PC-3 (cell line): Measurements from ENCODE around the gene LENEP. TPM values are rescaled to one million over a fixed set of nuclear protein-coding genes. Genes with fewer than 3 reads are reported as not detected.

ENCODE experiments used
- ATAC-seq: fragments of 200-7000 bp; cut with Tn5 transposase; 2 replicates; pipeline ENCODE4 v1.9.1; 2020; ENCODE audit warnings: mild to moderate bottlenecking, moderate library complexity
- BruUV-seq: library from RNA; stranded (reverse); fragments of 400-500 nt; replicated peaks from 2 replicates; lab custom pipeline; 2021; lab: Mats Ljungman, UMichigan
- CTCF ChIA-PET: fragments of 300-600 bp; sonication (Branson Sonifier 250); formaldehyde crosslinking; loops from one replicate; lab custom pipeline; 2022; ENCODE audit warnings: antibody characterized with exemption; lab: Charles Lee
- POLR2A ChIA-PET: fragments of 300-600 bp; sonication (Branson Sonifier 250); formaldehyde crosslinking; loops from one replicate; lab custom pipeline; 2022; ENCODE audit warnings: antibody characterized with exemption; ENCODE audit not compliant: unreplicated experiment; lab: Charles Lee
- DNase-seq: peaks from one replicate; pipeline ENCODE4 v3.0.0-alpha.2; 2015
- H2AFZ ChIP-seq: fragments of 300-600 bp; sonication (generic); 2 replicates; pipeline ENCODE4 v1.6.0; 2016; ENCODE audit warnings: antibody characterized with exemption, low read length
- H3F3A ChIP-seq: fragments of 300-600 bp; sonication (generic); one replicate; pipeline ENCODE4 v1.6.0; 2017; ENCODE audit warnings: antibody characterized with exemption, low read length, control low read depth, mild to moderate bottlenecking; ENCODE audit not compliant: unreplicated experiment
- H3K27ac ChIP-seq: fragments of 300-600 bp; sonication (generic); 2 replicates; pipeline ENCODE4 v1.5.1; 2016; ENCODE audit warnings: mild to moderate bottlenecking, low read length
- H3K27me3 ChIP-seq: fragments of 300-600 bp; sonication (generic); 2 replicates; pipeline ENCODE4 v1.6.1; 2016; ENCODE audit warnings: low read length, mixed read lengths
- H3K36me3 ChIP-seq: fragments of 300-600 bp; sonication (generic); 2 replicates; pipeline ENCODE4 v1.6.1; 2016; ENCODE audit warnings: low read depth, mixed run types, low read length, mixed read lengths
- H3K4me1 ChIP-seq: fragments of 300-600 bp; sonication (generic); 2 replicates; pipeline ENCODE4 v1.5.1; 2016; ENCODE audit warnings: low read length; ENCODE audit not compliant: insufficient read depth
- H3K4me2 ChIP-seq: fragments of 300-600 bp; sonication (generic); 2 replicates; pipeline ENCODE4 v1.6.0; 2016; ENCODE audit warnings: low read length
- H3K4me3 ChIP-seq: fragments of 300-600 bp; sonication (generic); 2 replicates; pipeline ENCODE4 v1.5.1; 2016; ENCODE audit warnings: mild to moderate bottlenecking, low read length, mixed read lengths
- H3K79me2 ChIP-seq: fragments of 300-600 bp; sonication (generic); 2 replicates; pipeline ENCODE4 v1.6.1; 2017; ENCODE audit warnings: low read length, mixed read lengths
- H3K9ac ChIP-seq: fragments of 300-600 bp; sonication (generic); 2 replicates; pipeline ENCODE4 v1.6.0; 2016; ENCODE audit warnings: mild to moderate bottlenecking, low read length
- H3K9me2 ChIP-seq: fragments of 300-600 bp; sonication (generic); replicated peaks from 2 replicates; pipeline ENCODE4 v1.6.1; 2016; ENCODE audit warnings: mixed run types, low read length, mixed read lengths
- H3K9me3 ChIP-seq: fragments of 300-600 bp; sonication (generic); 2 replicates; pipeline ENCODE4 v1.6.1; 2016; ENCODE audit warnings: low read length, mixed read lengths
- H4K20me1 ChIP-seq: fragments of 300-600 bp; sonication (generic); 2 replicates; pipeline ENCODE4 v1.6.1; 2016; ENCODE audit warnings: low read length, mixed read lengths
- CTCF ChIP-seq: fragments of 300-600 bp; sonication (generic); conservative IDR thresholded peaks from 2 replicates; pipeline ENCODE4 v1.5.1; 2017; ENCODE audit warnings: antibody characterized with exemption, low read depth, mild to moderate bottlenecking, low read length
- EZH2 ChIP-seq: fragments of 300-600 bp; sonication (generic); IDR thresholded peaks from one replicate; pipeline ENCODE4 v1.6.1; 2017; ENCODE audit warnings: antibody characterized with exemption, mild to moderate bottlenecking, low read length; ENCODE audit not compliant: unreplicated experiment
- EZH2phosphoT487 ChIP-seq: fragments of 300-600 bp; sonication (generic); IDR thresholded peaks from 2 replicates; pipeline ENCODE4 v1.6.1; 2018; ENCODE audit warnings: mild to moderate bottlenecking, antibody characterized with exemption, low read length, borderline replicate concordance
- intact Hi-C: fragments of 100-400 bp; cut with micrococcal nuclease; formaldehyde crosslinking; loops from 2 replicates; pipeline ENCODE4 v1.9.0; 2023
- total RNA-seq: library from RNA; depleted of rRNA; stranded (reverse); fragments of >200 nt; gene quantifications from 2 replicates; pipeline ENCODE4 v1.2.3, GENCODE V29; 2014

The LENEP gene
- total RNA-seq, 1 experiment from 2014 or later: not detected

GRCh38 chr1:155001675-155002463 lies 8.5 kb downstream of the LENEP start:
- no TSS peak for BruUV-seq
- Histone ChIP-seq H3K79me2 (peaks cover 43% of the 10 kb centered on the region), H3K9me2 (no peaks in the 10 kb centered on the region), H3K9ac (peak overlapping the region; percentile 70), H3K4me3 (peak overlapping the region; percentile 83), H2AFZ (peak overlapping the region; percentile 68), H3F3A (peaks cover 4% of the 10 kb centered on the region), H3K4me2 (peak overlapping the region; percentile 97), H3K36me3 (peaks cover 9% of the 10 kb centered on the region; the same call in 1 of the 2 replicates), H4K20me1 (no peaks in the 10 kb centered on the region), H3K9me3 (no peaks in the 10 kb centered on the region), H3K27ac (peak overlapping the region; percentile 77), H3K4me1 (peaks cover 49% of the 10 kb centered on the region), H3K27me3 (no peaks in the 10 kb centered on the region)
- peak; percentile 99 for DNase-seq
- ATAC-seq: peak; percentile 54
- intact Hi-C loops: loop anchor here (1.0 to 2.0 kb wide), 5 partner anchors 19 to 83 kb away; partner anchors contain the start of genes ADAM15, CKS1B, FLAD1 and PYGO2
- TF ChIP-seq CTCF (peak; percentile 81), EZH2 (no peak)
- ChIA-PET CTCF (interaction anchor here (0.6 to 4.1 kb wide), 5 partner anchors 16 to 128 kb away, joined by 5 to 16 read pairs (median 10); partner anchors contain the start of gene PYGO2), POLR2A (interaction anchor here (0.6 kb wide), 1 partner anchor 18 kb away, joined by 8 read pairs; no protein-coding TSS in a partner anchor)

- H3K4me1 ChIP-seq: peaks cover 57% of the 10 kb centered on the region
- no peaks in the 10 kb centered on the region for H3K9me3 ChIP-seq
- H4K20me1 ChIP-seq: 0 out of 2 replicates have a peak, but pooled peaks cover 3% of the 10 kb centered on the region
- CTCF ChIA-PET: interaction anchor here (0.6 to 4.1 kb wide), 5 partner anchors 15 to 127 kb away, joined by 5 to 16 read pairs (median 10); partner anchors contain the start of gene PYGO2
- TF ChIP-seq EZH2phosphoT487 (no peak), CTCF (no peak), EZH2 (no peak)
- no peaks in the 10 kb centered on the region for H3K27me3 ChIP-seq
- peak within 1 kb of the TSS; percentile 98 for H3K4me2 ChIP-seq
- POLR2A ChIA-PET: interaction anchor here (0.5 to 0.6 kb wide), 4 partner anchors 17 to 956 kb away, joined by 3 to 8 read pairs (median 6); no protein-coding TSS in a partner anchor
- H3K9me2 ChIP-seq: no peaks in the 10 kb centered on the region
- ATAC-seq (peak; percentile 1), DNase-seq (peak; percentile 30)
- TSS peak; percentile 47 for BruUV-seq
- H3K79me2 ChIP-seq: peaks cover 51% of the 10 kb centered on the region
- H3K36me3 ChIP-seq: peaks cover 9% of the 10 kb centered on the region; the same call in 1 of the 2 replicates
- H3K9ac ChIP-seq: peak within 1 kb of the TSS; percentile 74
- peak within 1 kb of the TSS; percentile 83 for H3K4me3 ChIP-seq
- H2AFZ ChIP-seq: peak within 1 kb of the TSS; percentile 68
- H3F3A ChIP-seq: peaks cover 4% of the 10 kb centered on the region
- intact Hi-C loops: loop anchor here (2.0 kb wide), 2 partner anchors 48 to 82 kb away; partner anchors contain the start of gene ADAM15
- H3K27ac ChIP-seq: peak within 1 kb of the TSS; percentile 88
These were observed 9.3 kb downstream of the LENEP start, which contains the start of gene ZBTB7B for GRCh38 chr1:155002464-155003226. TSS of gene ZBTB7B (plus strand) at chr1:155002802. CDS start at chr1:155014661, 11,859 bp downstream.
